A549 (cell line): ENCODE results near the gene BMPR2.

Experiments
- CTCF ChIP-seq: fragments of >200 bp; sonication (Bioruptor Twin); formaldehyde crosslinking; IDR thresholded peaks from 3 replicates; pipeline ENCODE4 v1.5.1; 2016
- EP300 ChIP-seq, 2 experiments: fragments of >200 bp; sonication (Bioruptor Twin); formaldehyde crosslinking; IDR thresholded peaks; 2 replicates in 1 of 2; 3 replicates in 1 of 2; pipeline ENCODE4 v1.6.1; 2016 to 2017

- no peak for TF ChIP-seq CTCF
- TF ChIP-seq EP300 (IDR thresholded peaks at IDR 0.05): no peak
These were observed 48.9 kb downstream of the BMPR2 start for GRCh38 chr2:202425036-202425435.
